Central memory CD8-positive, alpha-beta T cell (primary cell): ENCODE data around the gene RUBCNL.

Source experiments
- ATAC-seq: fragments of 150-1000 bp; cut with Tn5 transposase; replicated peaks from 2 replicates; pipeline ENCODE4 v1.10.0; 2022; ENCODE audit warnings: mild to moderate bottlenecking, moderate FRiP score, moderate number of reproducible peaks; ENCODE audit not compliant: poor library complexity, severe bottlenecking; ENCODE audit errors: extremely low read depth
- DNase-seq, 2 donors: peaks; one replicate each; pipeline ENCODE4 v3.0.0; 2021; ENCODE audit warnings: low spot score in 2 of 2
- H3K27ac Mint-ChIP-seq: one replicate; pipeline ENCODE4 v1.8.0; 2022; ENCODE audit warnings: low read depth, mild to moderate bottlenecking, moderate library complexity, mixed read lengths
- H3K27me3 Mint-ChIP-seq: one replicate; pipeline ENCODE4 v1.8.0; 2022; ENCODE audit warnings: mixed read lengths
- H3K36me3 Mint-ChIP-seq: one replicate; pipeline ENCODE4 v1.8.0; 2022; ENCODE audit warnings: mild to moderate bottlenecking, moderate library complexity, mixed read lengths; ENCODE audit not compliant: insufficient read depth
- H3K4me1 Mint-ChIP-seq: one replicate; pipeline ENCODE4 v1.8.0; 2022; ENCODE audit warnings: mixed read lengths
- H3K4me3 Mint-ChIP-seq: one replicate; pipeline ENCODE4 v1.8.0; 2022; ENCODE audit warnings: mild to moderate bottlenecking, moderate library complexity, mixed read lengths
- H3K9me3 Mint-ChIP-seq: one replicate; pipeline ENCODE4 v1.8.0; 2022; ENCODE audit warnings: mixed read lengths

Gene RUBCNL

GRCh38 chr13:46327246-46327645 lies 59.8 kb downstream of the RUBCNL start:
- Mint-ChIP-seq H3K36me3 (peaks cover 3% of the 10 kb centered on the region), H3K4me3 (no peak overlapping the region), H3K27me3 (peaks cover 24% of the 10 kb centered on the region), H3K27ac (no peak overlapping the region), H3K9me3 (peaks cover under 1% of the 10 kb centered on the region), H3K4me1 (peaks cover 13% of the 10 kb centered on the region)
- ATAC-seq (no peak), DNase-seq (no peak)

- peaks cover 3% of the 10 kb centered on the region for H3K36me3 Mint-ChIP-seq
Observed at GRCh38 chr13:46324976-46325375, 62.1 kb downstream of the RUBCNL start.

GRCh38 chr13:46321494-46322225 lies 65.4 kb downstream of the RUBCNL start:
- H3K27ac Mint-ChIP-seq: peak overlapping the region; percentile 91
- H3K4me3 Mint-ChIP-seq: peak overlapping the region; percentile 77
- peaks cover 12% of the 10 kb centered on the region for H3K27me3 Mint-ChIP-seq
- ATAC-seq (peak; percentile 79), DNase-seq (peak; percentile 63 to 67)
- peaks cover 25% of the 10 kb centered on the region for H3K4me1 Mint-ChIP-seq
- H3K9me3 Mint-ChIP-seq: no peaks in the 10 kb centered on the region
- H3K36me3 Mint-ChIP-seq: peaks cover 2% of the 10 kb centered on the region

More at GRCh38 chr13:46324976-46325375, 62.1 kb downstream of the RUBCNL start:
- Mint-ChIP-seq H3K27ac (no peak overlapping the region), H3K4me3 (no peak overlapping the region), H3K4me1 (peaks cover 18% of the 10 kb centered on the region), H3K27me3 (peaks cover 24% of the 10 kb centered on the region), H3K9me3 (no peaks in the 10 kb centered on the region)
- ATAC-seq (no peak), DNase-seq (no peak)

GRCh38 chr13:46320821-46321220 lies 66.2 kb downstream of the RUBCNL start:
- Mint-ChIP-seq H3K9me3 (no peaks in the 10 kb centered on the region), H3K4me1 (peaks cover 25% of the 10 kb centered on the region), H3K36me3 (peaks cover 2% of the 10 kb centered on the region), H3K4me3 (peak overlapping the region; percentile 77), H3K27ac (peak overlapping the region; percentile 91), H3K27me3 (peaks cover 12% of the 10 kb centered on the region)
- ATAC-seq: peak; percentile 30
- no peak for DNase-seq

- peaks cover 2% of the 10 kb centered on the region for H3K36me3 Mint-ChIP-seq
- peak; percentile 38 for ATAC-seq
- H3K27me3 Mint-ChIP-seq: peaks cover 12% of the 10 kb centered on the region
- DNase-seq: no peak
- no peaks in the 10 kb centered on the region for H3K9me3 Mint-ChIP-seq
- H3K27ac Mint-ChIP-seq: peak overlapping the region; percentile 91
- peak overlapping the region; percentile 77 for H3K4me3 Mint-ChIP-seq
- H3K4me1 Mint-ChIP-seq: peaks cover 25% of the 10 kb centered on the region
Observed at GRCh38 chr13:46320406-46320805, 66.6 kb downstream of the RUBCNL start.

GRCh38 chr13:46318986-46319385 lies 68.1 kb downstream of the RUBCNL start:
- H3K36me3 Mint-ChIP-seq: peaks cover 2% of the 10 kb centered on the region
- H3K4me3 Mint-ChIP-seq: no peak overlapping the region
- H3K9me3 Mint-ChIP-seq: no peaks in the 10 kb centered on the region
- no peak for ATAC-seq
- peaks cover 7% of the 10 kb centered on the region for H3K27me3 Mint-ChIP-seq
- H3K4me1 Mint-ChIP-seq: peaks cover 27% of the 10 kb centered on the region
- H3K27ac Mint-ChIP-seq: peak overlapping the region; percentile 1
- no peak for DNase-seq

DNA sequence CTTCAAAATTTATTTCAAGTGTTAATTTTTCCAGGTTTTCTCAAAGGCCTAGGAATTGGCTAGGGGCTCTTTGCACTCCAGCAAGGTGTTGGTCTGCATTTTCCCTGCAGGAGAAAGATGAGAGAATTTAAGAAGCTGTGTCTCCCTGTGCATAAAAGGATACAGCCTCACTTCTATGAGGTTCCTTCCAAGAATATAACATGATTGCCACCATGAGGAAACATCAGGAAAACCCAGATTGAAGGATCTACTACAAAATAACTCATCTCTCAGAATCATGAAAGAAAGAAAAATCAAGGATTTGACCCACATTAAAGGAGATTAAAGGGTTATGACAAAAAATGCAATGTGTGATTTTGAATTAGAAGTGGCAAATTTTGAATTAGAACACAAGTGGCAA lies 69.9 kb downstream of the RUBCNL start:
- H3K27me3 Mint-ChIP-seq: no peaks in the 10 kb centered on the region
- H3K4me1 Mint-ChIP-seq: peaks cover 37% of the 10 kb centered on the region
- DNase-seq (no peak), ATAC-seq (no peak)
- no peaks in the 10 kb centered on the region for H3K9me3 Mint-ChIP-seq
- H3K36me3 Mint-ChIP-seq: peaks cover 4% of the 10 kb centered on the region
- no peak overlapping the region for H3K27ac Mint-ChIP-seq
- H3K4me3 Mint-ChIP-seq: no peak overlapping the region

DNA sequence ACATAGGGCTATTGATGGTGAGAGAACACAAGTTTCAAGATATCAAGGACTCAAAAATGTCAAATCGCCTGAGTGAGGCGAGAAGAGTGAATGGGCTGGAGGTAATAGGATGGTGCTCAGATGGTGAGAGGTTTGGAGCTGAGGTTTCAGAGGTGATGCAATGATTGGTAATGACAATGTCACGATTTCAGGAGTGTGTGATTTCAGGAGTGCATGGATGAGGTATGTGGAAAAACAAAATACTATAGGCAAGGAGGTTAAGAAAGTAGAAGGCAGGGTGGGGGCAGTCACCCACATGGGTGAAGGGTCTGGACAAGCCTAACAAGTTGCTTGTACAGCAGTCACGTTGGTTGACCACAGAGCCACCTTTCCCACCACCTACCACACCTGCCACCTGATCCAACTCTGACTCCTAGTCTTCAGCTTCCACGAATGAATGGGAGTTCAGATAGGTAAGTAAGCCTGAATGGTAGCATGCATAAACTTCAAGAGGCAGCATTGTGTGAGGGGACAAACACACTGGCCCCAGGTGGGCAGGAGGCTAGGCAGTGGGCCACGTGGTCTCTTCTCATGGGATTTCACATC lies 71.5 kb downstream of the RUBCNL start:
- peaks cover 6% of the 10 kb centered on the region for H3K36me3 Mint-ChIP-seq
- no peak overlapping the region for H3K4me3 Mint-ChIP-seq
- H3K27me3 Mint-ChIP-seq: no peaks in the 10 kb centered on the region
- ATAC-seq: no peak
- no peak for DNase-seq
- peaks cover 24% of the 10 kb centered on the region for H3K4me1 Mint-ChIP-seq
- H3K9me3 Mint-ChIP-seq: no peaks in the 10 kb centered on the region
- H3K27ac Mint-ChIP-seq: peak overlapping the region; percentile 0

DNA sequence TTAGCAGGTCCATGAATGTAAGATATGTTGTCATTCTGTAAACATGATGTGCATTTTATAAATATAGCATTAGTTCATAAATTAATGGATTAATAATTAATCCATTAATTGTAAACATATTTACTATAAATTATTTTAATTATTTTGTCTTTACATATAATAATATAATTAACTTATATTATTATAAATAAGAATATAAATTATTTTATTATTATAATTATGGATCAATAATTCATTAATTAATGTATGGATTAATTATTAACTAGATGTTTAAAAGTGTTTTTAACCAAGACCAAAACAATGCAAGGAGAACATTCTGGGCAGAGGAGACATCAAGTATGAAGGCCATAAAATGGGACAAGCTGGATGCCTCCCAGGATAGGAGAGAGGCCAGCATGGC lies 72.0 kb downstream of the RUBCNL start:
- no peak for DNase-seq
- no peak for ATAC-seq
- Mint-ChIP-seq H3K9me3 (no peaks in the 10 kb centered on the region), H3K27ac (no peak overlapping the region), H3K36me3 (peaks cover 6% of the 10 kb centered on the region), H3K4me3 (no peak overlapping the region), H3K27me3 (no peaks in the 10 kb centered on the region), H3K4me1 (peaks cover 19% of the 10 kb centered on the region)

DNA sequence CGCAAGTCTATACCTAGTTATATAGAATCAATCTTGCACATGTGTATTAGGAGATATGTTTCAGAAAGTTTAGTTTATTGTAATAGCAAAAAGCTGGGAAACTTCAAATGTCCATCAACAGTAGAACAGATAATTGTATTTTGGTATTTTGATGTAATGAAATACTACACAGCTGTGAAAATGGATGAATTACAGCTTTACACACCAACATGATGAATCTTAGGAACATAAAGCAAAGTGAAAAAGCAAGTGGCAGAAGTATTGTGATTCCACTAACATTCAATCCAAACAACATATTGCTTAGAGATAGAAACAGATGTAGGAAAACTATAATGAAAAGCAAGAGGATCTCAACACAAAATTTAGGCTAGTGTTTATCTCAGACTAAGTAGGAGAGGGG lies 72.5 kb downstream of the RUBCNL start:
- Mint-ChIP-seq H3K36me3 (peaks cover 6% of the 10 kb centered on the region), H3K9me3 (no peaks in the 10 kb centered on the region), H3K4me3 (no peak overlapping the region), H3K27ac (peak overlapping the region; percentile 95), H3K4me1 (peaks cover 19% of the 10 kb centered on the region), H3K27me3 (no peaks in the 10 kb centered on the region)
- ATAC-seq (no peak), DNase-seq (no peak)

DNA sequence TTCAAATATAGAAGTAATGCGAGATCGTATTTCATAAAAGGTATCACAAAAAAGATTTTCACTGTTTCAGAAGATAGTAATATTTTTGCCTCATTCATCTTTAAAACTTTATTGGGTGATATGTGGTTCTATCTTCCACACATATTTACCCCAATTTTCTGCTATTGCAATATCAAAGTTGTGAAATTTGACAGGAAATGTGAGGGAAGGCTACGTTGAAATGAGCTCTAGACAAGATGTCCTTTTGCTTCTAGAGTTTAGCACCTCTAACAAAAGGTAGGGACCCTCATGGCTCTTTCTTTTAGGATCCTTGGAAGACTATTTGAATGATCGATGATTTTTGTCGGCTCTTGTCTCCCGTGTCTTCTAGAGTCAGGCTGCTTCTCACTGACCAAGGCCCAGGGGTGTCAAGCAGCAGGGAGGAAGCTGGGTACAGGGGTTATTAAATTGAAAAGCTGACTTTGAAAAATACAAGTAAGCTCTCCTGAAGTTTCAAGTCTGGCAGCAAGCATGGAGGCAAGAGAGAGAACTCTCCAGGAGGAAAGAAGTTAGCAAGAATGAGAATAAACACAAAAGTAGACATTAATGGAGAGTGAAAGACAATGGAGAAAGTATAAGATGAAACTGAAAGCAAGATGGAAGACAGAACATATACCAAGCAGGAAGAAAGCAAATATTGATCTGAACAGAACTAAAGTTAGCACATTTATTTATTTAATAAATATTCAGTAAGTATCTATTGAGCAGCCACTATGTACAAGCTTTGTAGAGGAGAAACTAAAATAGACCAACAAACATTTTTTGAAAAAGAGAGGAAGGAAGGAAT lies 73.4 kb downstream of the RUBCNL start:
- Mint-ChIP-seq H3K4me3 (peak overlapping the region; percentile 49), H3K27ac (peak overlapping the region; percentile 95), H3K36me3 (peaks cover 4% of the 10 kb centered on the region), H3K4me1 (peaks cover 13% of the 10 kb centered on the region), H3K27me3 (no peaks in the 10 kb centered on the region), H3K9me3 (no peaks in the 10 kb centered on the region)
- DNase-seq (no peak), ATAC-seq (peak; percentile 83)

DNA sequence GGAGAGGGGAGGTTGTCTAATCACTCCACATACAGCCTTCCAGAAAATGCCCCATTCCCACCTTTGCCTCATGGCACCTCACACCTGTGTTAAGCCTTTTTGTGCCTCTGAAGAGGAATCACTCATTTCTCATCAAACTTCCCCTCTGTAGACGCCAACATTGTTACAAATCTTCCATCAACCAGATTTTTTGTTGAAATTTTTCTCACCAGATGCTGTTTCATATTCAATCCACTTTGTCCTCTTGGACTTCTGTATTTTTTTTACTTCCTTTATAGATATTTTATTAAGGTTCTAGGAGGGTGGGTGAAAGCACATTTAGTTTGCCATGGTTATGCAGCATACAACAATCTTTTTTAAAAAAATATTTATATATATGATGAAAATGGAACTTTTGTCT lies 74.0 kb downstream of the RUBCNL start:
- Mint-ChIP-seq H3K27me3 (no peaks in the 10 kb centered on the region), H3K4me1 (peaks cover 12% of the 10 kb centered on the region), H3K4me3 (no peak overlapping the region), H3K9me3 (no peaks in the 10 kb centered on the region), H3K36me3 (peaks cover 4% of the 10 kb centered on the region), H3K27ac (peak overlapping the region; percentile 95)
- ATAC-seq (no peak), DNase-seq (no peak)
